GM19238 (cell line): Measurements from ENCODE around the gene NTM.
A peak's percentile ranks its signal among the peaks of the same experiment; 100 is the strongest.

Experiments used
- DNase-seq: peaks from one replicate; pipeline ENCODE4 v3.0.0; 2011; ENCODE audit warnings: low spot score; ENCODE audit not compliant: insufficient read length

Gene NTM

DNA sequence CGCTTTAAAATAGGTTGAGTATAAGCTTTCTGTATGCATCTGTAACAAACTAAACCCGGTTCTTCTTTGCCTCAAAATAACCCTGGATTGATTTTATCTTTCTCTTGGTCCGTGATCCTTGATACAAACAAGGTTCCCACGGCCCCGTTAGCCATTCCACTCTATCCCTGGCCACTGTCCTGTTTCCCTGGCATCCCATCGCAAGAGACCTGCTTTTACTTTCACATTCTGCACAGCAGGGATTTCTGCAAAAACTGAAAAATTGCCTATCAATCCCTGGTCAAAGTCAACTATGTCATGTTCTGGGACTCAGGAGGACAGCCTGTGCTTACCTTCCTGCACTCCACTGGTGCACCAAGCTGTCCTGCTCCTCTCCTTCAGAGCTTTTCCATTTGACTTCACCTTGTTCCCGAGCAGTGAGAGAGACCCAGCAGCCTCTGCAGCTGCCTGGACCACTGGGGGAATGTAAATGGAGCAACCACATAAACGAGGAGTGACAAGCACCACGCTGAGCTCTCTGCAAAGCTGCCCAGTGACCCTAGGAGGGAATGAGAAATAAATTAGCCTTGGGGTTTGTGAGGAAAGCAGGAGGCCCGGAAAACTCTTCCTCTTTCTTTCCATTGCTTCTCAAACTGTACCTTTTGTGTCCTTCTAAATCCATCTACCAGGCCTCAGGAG lies 175.9 kb downstream of the NTM start:
- no peak for DNase-seq

GRCh38 chr11:131549099-131549498 lies 178.7 kb downstream of the NTM start:
- no peak for DNase-seq

DNA sequence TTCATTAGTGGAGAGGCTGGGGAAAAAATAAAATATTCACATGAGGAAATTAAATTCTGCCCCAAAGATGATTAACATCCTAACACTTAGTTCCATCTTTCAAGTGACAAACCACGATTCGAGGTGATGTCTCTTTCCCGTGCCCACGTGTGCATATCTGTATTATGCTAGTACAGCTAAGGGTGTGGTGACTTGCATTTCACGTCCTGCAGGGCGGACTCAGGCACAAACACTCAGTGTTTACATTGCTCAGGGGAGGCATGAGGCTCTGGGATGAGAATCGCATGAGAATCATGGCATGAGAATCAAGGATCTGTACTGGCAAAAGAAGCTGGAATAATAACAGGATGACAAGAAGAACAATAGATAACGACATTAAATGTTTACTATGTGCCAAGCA lies 179.4 kb downstream of the NTM start:
- DNase-seq, result no peak

DNA sequence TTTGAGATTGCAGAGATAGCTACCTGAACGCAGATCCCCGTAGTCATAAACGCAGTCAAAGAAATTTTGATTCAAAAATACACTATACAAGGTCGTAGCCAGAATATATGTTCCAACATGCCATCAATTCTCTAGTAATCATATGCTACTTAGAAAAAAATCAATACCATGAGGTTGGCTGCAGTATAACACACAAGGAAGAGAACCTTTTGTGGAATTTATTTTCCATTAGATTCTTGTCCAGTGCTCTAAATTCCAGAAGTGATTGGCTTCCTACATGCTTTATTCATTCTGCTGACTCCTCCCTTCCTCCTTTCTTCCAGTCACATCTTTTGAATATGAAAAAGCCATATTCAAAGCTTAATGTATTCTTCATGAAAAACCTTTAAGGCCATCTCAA lies 189.9 kb downstream of the NTM start:
- no peak for DNase-seq

- no peak for DNase-seq
Measured at GRCh38 chr11:131561501-131561900, 191.1 kb downstream of the NTM start.

DNA sequence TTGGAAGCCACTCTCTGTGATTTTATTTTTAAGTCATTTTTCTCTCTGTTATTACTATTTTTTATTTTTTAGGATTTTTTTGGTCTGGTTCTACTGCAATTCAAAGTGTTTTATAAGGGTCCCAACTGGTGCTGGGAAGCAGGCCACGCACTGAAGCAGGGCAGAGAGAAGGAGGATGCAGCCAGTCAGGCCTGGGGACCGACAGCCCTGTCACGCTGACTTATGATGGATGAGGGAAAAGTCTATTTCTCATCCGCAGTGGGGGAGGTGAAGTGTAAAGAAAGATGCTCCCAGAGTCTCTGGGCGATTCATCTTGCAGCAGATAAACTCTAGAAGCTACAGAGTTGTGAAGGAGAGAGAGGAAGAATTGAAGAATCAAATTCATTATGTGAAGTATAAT lies 191.6 kb downstream of the NTM start:
- no peak for DNase-seq

DNA sequence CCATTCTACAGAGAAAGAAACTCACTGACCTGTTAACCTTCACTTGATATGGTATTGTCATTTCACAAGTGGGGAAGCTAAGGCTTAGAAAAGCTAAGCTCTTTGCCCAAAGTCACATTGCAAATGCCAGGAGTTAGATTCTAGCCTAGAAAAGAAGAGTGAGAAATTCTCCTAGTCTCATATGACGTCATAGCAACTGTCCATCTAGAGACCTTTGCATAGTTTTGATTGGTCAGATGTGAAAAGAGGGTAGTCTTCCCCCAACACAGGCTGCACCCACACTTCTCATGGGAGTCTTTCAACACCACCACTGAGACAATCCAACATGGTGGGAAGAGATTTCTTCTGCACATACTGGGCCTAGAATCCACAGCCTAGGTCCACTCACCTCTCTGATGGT lies 197.9 kb downstream of the NTM start:
- DNase-seq, result no peak

- no peak for DNase-seq
Measured at GRCh38 chr11:131571571-131571970, 201.2 kb downstream of the NTM start.

DNA sequence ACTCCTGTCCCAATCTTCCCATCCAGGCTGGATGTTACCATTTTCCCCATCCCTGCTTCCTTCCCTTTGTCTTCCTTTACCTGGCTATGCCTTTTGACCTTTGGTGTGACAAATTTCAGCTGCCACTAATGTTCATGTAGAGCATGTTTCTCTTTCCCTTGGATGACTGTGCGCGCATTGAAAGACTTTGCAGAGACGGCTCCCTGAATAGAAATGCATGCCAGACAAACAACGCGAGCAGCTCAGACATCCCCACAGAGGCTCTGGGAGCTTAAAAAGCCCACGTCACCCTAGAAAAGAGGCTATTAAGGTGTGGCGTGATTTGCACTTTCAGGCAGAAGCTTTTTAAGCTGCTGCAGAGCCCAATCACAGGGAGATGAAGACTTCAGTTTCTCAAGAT lies 202.0 kb downstream of the NTM start:
- no peak for DNase-seq

GRCh38 chr11:131579932-131580387 lies 209.5 kb downstream of the NTM start:
- peak; percentile 19 for DNase-seq

- no peak for DNase-seq
Measured at GRCh38 chr11:131580476-131580875, 210.1 kb downstream of the NTM start.

DNA sequence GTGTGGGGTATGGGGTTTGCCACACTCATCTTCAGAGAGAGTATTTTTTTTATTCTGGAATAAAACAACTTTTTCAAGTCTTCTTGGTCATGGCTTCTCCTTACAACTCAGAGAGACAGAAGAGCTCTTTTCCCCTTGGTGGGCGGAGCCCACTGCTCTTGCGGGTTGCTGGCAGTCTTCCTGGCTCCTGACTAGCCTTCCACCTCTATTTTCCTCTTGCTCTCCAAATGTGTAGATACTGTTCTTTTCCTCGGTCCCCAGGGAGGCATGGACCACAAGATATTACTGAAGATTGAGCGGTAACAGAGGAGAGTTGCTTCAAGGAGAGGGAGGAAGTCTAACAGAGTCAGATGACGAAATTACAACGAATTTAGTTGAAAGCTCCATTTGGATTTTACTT lies 210.6 kb downstream of the NTM start:
- no peak for DNase-seq

GRCh38 chr11:131582021-131582525 lies 211.7 kb downstream of the NTM start:
- no peak for DNase-seq

- DNase-seq, result no peak
Measured at GRCh38 chr11:131583421-131583820, 213.0 kb downstream of the NTM start.

GRCh38 chr11:131583938-131584337 lies 213.5 kb downstream of the NTM start:
- DNase-seq, result no peak

- DNase-seq, result no peak
Measured at GRCh38 chr11:131584785-131585592, 214.6 kb downstream of the NTM start.

GRCh38 chr11:131588057-131588456 lies 217.6 kb downstream of the NTM start:
- no peak for DNase-seq

GRCh38 chr11:131591051-131591461 lies 220.6 kb downstream of the NTM start:
- no peak for DNase-seq

- no peak for DNase-seq
Measured at GRCh38 chr11:131592152-131592551, 221.7 kb downstream of the NTM start.

- DNase-seq, result no peak
Measured at GRCh38 chr11:131592734-131593133, 222.3 kb downstream of the NTM start.

- no peak for DNase-seq
Measured at GRCh38 chr11:131593301-131593700, 222.9 kb downstream of the NTM start.

- no peak for DNase-seq
Measured at GRCh38 chr11:131595797-131596196, 225.4 kb downstream of the NTM start.

GRCh38 chr11:131597890-131598289 lies 227.5 kb downstream of the NTM start:
- no peak for DNase-seq
